ENCODE data around the gene CTBP2. TPM values are rescaled to one million over a fixed set of nuclear protein-coding genes. Genes with fewer than 3 reads are reported as not detected.

Gene CTBP2
- total RNA-seq, 6 experiments from 2014 or later: 3.2 to 8.2 (median 5.4) TPM

GRCh38 chr10:125018576-125019143, 141.7 kb downstream of the CTBP2 start:
- Histone ChIP-seq H3K36me3 (no peaks in the 10 kb centered on the region), H3K4me3 (no peak overlapping the region), H3K4me1 (peaks cover 0 to 9% (median 4%) of the 10 kb centered on the region in 4 donors), H3K27ac (no peak overlapping the region), H3K9me3 (no peaks in the 10 kb centered on the region), H3K27me3 (no peaks in the 10 kb centered on the region)
- no peak for ATAC-seq
- intact Hi-C loops (cut with DNase I): no loop called here
- WGBS (ENCODE audit: insufficient coverage, low coverage, low lambda C conversion rate, missing lambda C conversion rate): 83% methylated on average over 7 of the region's 9 CpGs
- peak in 1 of 3 donors; percentile 12 for DNase-seq
- TF ChIP-seq CTCF (IDR thresholded peaks at IDR 0.05): no peak
- TF ChIP-seq POLR2A (IDR thresholded peaks at IDR 0.05): no peak

GRCh38 chr10:125017547-125018298, 142.6 kb downstream of the CTBP2 start:
- Histone ChIP-seq H3K9me3 (no peaks in the 10 kb centered on the region), H3K36me3 (no peaks in the 10 kb centered on the region), H3K27ac (no peak overlapping the region), H3K4me3 (no peak overlapping the region), H3K27me3 (no peaks in the 10 kb centered on the region), H3K4me1 (peaks cover 0 to 4% (median 0%) of the 10 kb centered on the region in 4 donors)
- peak in 3 of 4 donors; percentile 24 to 39 (median 37) for ATAC-seq
- DNase-seq: no peak
- WGBS (ENCODE audit: insufficient coverage, low coverage, low lambda C conversion rate, missing lambda C conversion rate): 85% methylated on average over 4 of the region's 12 CpGs
- no peak for TF ChIP-seq POLR2A (IDR thresholded peaks at IDR 0.05)
- no peak for TF ChIP-seq CTCF (IDR thresholded peaks at IDR 0.05)
- intact Hi-C loops (cut with DNase I): no loop called here

GRCh38 chr10:125016611-125017202, 143.7 kb downstream of the CTBP2 start:
- intact Hi-C loops (cut with DNase I): no loop called here
- 56% methylated on average over 7 of the region's 14 CpGs for WGBS (ENCODE audit: insufficient coverage, low coverage, low lambda C conversion rate, missing lambda C conversion rate)
- Histone ChIP-seq H3K27me3 (no peaks in the 10 kb centered on the region), H3K4me3 (no peak overlapping the region), H3K36me3 (no peaks in the 10 kb centered on the region), H3K27ac (peak overlapping the region in 1 of 3 donors; percentile 8), H3K9me3 (no peaks in the 10 kb centered on the region), H3K4me1 (peaks cover 0 to 4% (median 0%) of the 10 kb centered on the region in 4 donors)
- DNase-seq: no peak
- peak in 3 of 4 donors; percentile 25 to 43 (median 28) for ATAC-seq
- TF ChIP-seq CTCF (IDR thresholded peaks at IDR 0.05) (no peak), POLR2A (IDR thresholded peaks at IDR 0.05) (no peak)

- Histone ChIP-seq H3K27me3 (no peaks in the 10 kb centered on the region), H3K9me3 (no peaks in the 10 kb centered on the region), H3K4me1 (peaks cover 0 to 4% (median 0%) of the 10 kb centered on the region in 4 donors), H3K4me3 (no peak overlapping the region), H3K27ac (peak overlapping the region in 1 of 3 donors; percentile 16), H3K36me3 (no peaks in the 10 kb centered on the region)
- no peak for ATAC-seq
- no peak for TF ChIP-seq POLR2A (IDR thresholded peaks at IDR 0.05)
- TF ChIP-seq CTCF (IDR thresholded peaks at IDR 0.05): no peak
- no peak for DNase-seq
- no CpG with 5 or more reads among the region's 10 CpGs for WGBS (ENCODE audit: insufficient coverage, low coverage, low lambda C conversion rate, missing lambda C conversion rate)
- intact Hi-C loops (cut with DNase I): no loop called here
These were observed 144.2 kb downstream of the CTBP2 start for GRCh38 chr10:125016123-125016522.

All from right lobe of liver (tissue), 6 donors.